ENCODE results near the gene KRTAP10-12. TPM values are rescaled to one million over a fixed set of nuclear protein-coding genes. Genes with fewer than 3 reads are reported as not detected.

Gene KRTAP10-12
- total RNA-seq, 1 experiment from 2014 or later: not detected

DNA sequence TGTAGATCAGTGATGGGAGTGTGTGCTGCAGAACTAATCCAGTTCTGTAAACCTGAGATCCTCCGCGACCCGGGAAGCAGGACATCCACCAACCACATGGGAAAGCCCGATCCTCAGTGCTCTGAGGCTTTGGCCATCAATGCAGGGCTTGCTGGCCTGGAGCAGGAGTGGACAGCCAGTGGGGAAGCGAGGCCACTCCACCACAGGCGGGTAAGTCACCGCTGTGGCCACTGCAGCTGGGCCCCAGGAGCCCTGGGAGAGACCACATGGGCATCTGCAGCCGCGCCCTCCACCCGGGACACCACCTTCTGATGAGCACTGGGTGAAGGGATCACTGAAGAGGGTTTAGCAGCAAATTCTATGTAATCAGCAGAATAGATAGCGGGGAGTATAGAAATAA lies 15.8 kb upstream of the KRTAP10-12 start (continued):
- TF ChIP-seq, protein P1, sequence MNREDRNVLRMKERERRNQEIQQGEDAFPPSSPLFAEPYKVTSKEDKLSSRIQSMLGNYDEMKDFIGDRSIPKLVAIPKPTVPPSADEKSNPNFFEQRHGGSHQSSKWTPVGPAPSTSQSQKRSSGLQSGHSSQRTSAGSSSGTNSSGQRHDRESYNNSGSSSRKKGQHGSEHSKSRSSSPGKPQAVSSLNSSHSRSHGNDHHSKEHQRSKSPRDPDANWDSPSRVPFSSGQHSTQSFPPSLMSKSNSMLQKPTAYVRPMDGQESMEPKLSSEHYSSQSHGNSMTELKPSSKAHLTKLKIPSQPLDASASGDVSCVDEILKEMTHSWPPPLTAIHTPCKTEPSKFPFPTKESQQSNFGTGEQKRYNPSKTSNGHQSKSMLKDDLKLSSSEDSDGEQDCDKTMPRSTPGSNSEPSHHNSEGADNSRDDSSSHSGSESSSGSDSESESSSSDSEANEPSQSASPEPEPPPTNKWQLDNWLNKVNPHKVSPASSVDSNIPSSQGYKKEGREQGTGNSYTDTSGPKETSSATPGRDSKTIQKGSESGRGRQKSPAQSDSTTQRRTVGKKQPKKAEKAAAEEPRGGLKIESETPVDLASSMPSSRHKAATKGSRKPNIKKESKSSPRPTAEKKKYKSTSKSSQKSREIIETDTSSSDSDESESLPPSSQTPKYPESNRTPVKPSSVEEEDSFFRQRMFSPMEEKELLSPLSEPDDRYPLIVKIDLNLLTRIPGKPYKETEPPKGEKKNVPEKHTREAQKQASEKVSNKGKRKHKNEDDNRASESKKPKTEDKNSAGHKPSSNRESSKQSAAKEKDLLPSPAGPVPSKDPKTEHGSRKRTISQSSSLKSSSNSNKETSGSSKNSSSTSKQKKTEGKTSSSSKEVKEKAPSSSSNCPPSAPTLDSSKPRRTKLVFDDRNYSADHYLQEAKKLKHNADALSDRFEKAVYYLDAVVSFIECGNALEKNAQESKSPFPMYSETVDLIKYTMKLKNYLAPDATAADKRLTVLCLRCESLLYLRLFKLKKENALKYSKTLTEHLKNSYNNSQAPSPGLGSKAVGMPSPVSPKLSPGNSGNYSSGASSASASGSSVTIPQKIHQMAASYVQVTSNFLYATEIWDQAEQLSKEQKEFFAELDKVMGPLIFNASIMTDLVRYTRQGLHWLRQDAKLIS (CRISPR knock-in tag; IDR thresholded peaks at IDR 0.05; ENCODE audit: borderline replicate concordance): no peak
- TF ChIP-seq, protein P2, sequence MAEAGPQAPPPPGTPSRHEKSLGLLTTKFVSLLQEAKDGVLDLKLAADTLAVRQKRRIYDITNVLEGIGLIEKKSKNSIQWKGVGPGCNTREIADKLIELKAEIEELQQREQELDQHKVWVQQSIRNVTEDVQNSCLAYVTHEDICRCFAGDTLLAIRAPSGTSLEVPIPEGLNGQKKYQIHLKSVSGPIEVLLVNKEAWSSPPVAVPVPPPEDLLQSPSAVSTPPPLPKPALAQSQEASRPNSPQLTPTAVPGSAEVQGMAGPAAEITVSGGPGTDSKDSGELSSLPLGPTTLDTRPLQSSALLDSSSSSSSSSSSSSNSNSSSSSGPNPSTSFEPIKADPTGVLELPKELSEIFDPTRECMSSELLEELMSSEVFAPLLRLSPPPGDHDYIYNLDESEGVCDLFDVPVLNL (CRISPR knock-in tag; IDR thresholded peaks at IDR 0.05; ENCODE audit: borderline replicate concordance, low read depth): no peak
- TF ChIP-seq, protein P3, sequence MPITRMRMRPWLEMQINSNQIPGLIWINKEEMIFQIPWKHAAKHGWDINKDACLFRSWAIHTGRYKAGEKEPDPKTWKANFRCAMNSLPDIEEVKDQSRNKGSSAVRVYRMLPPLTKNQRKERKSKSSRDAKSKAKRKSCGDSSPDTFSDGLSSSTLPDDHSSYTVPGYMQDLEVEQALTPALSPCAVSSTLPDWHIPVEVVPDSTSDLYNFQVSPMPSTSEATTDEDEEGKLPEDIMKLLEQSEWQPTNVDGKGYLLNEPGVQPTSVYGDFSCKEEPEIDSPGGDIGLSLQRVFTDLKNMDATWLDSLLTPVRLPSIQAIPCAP (CRISPR knock-in tag; IDR thresholded peaks at IDR 0.05): no peak
- no peak for TF ChIP-seq CREM (CRISPR knock-in tag; IDR thresholded peaks at IDR 0.05)

DNA sequence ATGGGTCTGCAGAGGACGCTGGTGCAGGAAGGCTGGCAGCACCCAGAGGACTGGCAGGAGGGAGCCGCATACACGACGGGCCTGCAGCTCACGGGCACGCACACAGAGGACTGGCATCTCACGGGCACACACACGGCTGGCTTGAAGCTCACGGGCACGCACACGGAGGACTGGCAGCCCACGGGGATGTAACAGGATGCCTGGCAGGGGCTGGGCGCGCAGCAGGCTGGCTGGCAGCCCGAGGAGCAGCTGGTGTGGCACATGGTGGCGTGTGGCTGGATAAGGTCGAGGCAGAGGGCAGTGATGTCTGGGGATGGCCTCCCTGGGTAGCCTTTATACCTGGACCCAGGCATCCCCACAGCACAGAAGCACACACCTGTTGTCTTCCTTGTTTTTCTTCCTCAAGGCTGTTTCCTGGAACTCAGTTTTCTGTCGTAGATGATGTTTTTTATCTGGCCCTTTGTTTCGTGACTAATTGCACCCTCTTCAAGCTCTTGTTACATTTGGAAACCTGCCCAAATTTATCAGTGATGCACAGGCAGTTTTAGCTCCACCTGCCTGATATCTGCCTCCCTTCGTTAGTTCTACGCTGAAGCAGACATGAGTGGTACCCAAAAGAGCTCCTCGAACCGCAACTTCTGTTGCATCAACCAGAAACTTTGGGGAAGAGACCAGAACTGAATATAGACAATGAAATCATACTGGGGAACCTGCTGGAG lies 15.0 kb upstream of the KRTAP10-12 start, which contains the start of gene KRTAP12-1:
Gene KRTAP12-1, minus strand, starts transcription at position 303 of the 719 bp plus-strand sequence. Its CDS starts 40 bp downstream, at position 263.
- Mint-ChIP-seq H3K4me1 (peaks cover 9% of the 10 kb centered on the region), H3K27me3 (ENCODE audit: low read depth) (peaks cover 6% of the 10 kb centered on the region; the same call in 1 of the 2 replicates), H3K9me3 (no peaks in the 10 kb centered on the region), H3K4me3 (no peak within 1 kb of the TSS), H3K36me3 (no peaks in the 10 kb centered on the region), H3K27ac (no peak within 1 kb of the TSS)
- CTCF ChIA-PET: no interaction called here
- POLR2A ChIA-PET: no interaction called here
- DNase-seq (ENCODE audit: low spot score) (no peak), ATAC-seq (no peak)
- TF ChIP-seq TEAD4 (CRISPR knock-in tag; IDR thresholded peaks at IDR 0.05): no peak
- no peak for TF ChIP-seq ZBTB21 (CRISPR knock-in tag; IDR thresholded peaks at IDR 0.05; ENCODE audit: borderline replicate concordance)
- no peak for TF ChIP-seq FOXP1 (CRISPR knock-in tag; IDR thresholded peaks at IDR 0.05; ENCODE audit: borderline replicate concordance)

DNA sequence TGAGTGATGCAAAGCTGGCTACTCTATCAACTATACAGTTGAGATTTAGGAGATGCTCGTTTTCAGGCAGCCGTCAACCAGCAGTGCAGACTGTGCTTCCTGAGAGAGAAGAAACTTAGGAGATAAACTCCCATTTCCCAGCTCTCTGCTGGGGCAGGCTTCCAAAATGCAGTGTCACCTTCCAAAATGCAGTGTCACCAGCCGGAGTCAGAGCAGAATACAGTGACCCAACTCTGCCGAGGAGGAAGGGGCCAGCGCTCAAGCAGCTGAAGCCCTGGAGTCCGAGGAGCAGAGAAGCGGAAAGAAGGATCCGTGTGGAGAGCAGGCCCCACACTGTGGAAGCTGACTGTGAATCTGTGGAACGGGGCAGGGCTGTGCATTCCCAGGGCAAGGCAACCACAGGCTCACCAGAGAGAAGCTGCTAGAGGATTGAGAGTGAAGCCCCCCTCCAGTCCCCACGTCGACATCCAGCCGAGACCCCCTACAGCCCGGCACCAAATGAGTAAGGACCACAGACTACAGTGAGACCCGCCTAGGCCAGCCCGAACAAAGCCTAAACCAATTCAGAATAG lies 14.3 kb upstream of the KRTAP10-12 start:
- H3K27me3 Mint-ChIP-seq (ENCODE audit: low read depth): peaks cover 6% of the 10 kb centered on the region; the same call in 1 of the 2 replicates
- H3K9me3 Mint-ChIP-seq: no peaks in the 10 kb centered on the region
- H3K4me1 Mint-ChIP-seq: peaks cover 16% of the 10 kb centered on the region
- CTCF ChIA-PET: no interaction called here
- H3K27ac Mint-ChIP-seq: no peak overlapping the region
- 0 out of 2 replicates have a peak, but pooled peaks have one; percentile 15 for TF ChIP-seq ZNF121 (CRISPR knock-in tag; IDR thresholded peaks at IDR 0.05)
- TF ChIP-seq, protein P4, sequence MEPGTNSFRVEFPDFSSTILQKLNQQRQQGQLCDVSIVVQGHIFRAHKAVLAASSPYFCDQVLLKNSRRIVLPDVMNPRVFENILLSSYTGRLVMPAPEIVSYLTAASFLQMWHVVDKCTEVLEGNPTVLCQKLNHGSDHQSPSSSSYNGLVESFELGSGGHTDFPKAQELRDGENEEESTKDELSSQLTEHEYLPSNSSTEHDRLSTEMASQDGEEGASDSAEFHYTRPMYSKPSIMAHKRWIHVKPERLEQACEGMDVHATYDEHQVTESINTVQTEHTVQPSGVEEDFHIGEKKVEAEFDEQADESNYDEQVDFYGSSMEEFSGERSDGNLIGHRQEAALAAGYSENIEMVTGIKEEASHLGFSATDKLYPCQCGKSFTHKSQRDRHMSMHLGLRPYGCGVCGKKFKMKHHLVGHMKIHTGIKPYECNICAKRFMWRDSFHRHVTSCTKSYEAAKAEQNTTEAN (CRISPR knock-in tag; IDR thresholded peaks at IDR 0.05): no peak
- ATAC-seq (no peak), DNase-seq (ENCODE audit: low spot score) (no peak)
- POLR2A ChIA-PET: no interaction called here
- H3K36me3 Mint-ChIP-seq: no peaks in the 10 kb centered on the region
- no peak overlapping the region for H3K4me3 Mint-ChIP-seq

DNA sequence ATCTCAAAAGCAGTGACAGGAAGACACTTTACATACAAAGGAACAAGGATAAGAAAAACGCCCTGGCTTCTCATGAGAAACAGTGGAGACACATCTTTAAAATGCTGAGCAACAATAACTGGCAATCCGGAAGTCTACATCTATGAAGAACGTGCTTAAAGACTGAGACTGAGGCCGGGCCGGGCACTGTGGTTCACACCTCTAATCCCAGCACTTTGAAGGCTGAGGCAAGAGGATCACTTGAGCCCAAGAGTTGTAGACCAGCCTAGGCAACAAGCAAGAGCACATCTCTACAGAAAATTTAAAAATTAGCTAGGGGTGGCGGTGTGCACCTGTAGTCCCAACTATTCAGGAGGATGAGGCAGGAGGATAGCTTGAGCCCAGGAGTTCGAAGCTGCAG lies 12.9 kb upstream of the KRTAP10-12 start:
- H3K27me3 Mint-ChIP-seq (ENCODE audit: low read depth): peaks cover 6% of the 10 kb centered on the region; the same call in 1 of the 2 replicates
- ATAC-seq (no peak), DNase-seq (ENCODE audit: low spot score) (no peak)
- TF ChIP-seq ETV6 (CRISPR knock-in tag; IDR thresholded peaks at IDR 0.05) (no peak), RORB (CRISPR knock-in tag; IDR thresholded peaks at IDR 0.05) (no peak), ZNF416 (CRISPR knock-in tag; IDR thresholded peaks at IDR 0.05) (no peak), TP53 (CRISPR knock-in tag; IDR thresholded peaks at IDR 0.05) (no peak)
- TF ChIP-seq, protein P5, sequence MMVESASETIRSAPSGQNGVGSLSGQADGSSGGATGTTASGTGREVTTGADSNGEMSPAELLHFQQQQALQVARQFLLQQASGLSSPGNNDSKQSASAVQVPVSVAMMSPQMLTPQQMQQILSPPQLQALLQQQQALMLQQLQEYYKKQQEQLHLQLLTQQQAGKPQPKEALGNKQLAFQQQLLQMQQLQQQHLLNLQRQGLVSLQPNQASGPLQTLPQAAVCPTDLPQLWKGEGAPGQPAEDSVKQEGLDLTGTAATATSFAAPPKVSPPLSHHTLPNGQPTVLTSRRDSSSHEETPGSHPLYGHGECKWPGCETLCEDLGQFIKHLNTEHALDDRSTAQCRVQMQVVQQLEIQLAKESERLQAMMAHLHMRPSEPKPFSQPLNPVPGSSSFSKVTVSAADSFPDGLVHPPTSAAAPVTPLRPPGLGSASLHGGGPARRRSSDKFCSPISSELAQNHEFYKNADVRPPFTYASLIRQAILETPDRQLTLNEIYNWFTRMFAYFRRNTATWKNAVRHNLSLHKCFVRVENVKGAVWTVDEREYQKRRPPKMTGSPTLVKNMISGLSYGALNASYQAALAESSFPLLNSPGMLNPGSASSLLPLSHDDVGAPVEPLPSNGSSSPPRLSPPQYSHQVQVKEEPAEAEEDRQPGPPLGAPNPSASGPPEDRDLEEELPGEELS (CRISPR knock-in tag; IDR thresholded peaks at IDR 0.05): no peak
- TF ChIP-seq, protein P6, sequence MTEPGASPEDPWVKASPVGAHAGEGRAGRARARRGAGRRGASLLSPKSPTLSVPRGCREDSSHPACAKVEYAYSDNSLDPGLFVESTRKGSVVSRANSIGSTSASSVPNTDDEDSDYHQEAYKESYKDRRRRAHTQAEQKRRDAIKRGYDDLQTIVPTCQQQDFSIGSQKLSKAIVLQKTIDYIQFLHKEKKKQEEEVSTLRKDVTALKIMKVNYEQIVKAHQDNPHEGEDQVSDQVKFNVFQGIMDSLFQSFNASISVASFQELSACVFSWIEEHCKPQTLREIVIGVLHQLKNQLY (CRISPR knock-in tag; IDR thresholded peaks at IDR 0.05): no peak
- ChIA-PET POLR2A (no interaction called here), CTCF (no interaction called here)
- H3K36me3 Mint-ChIP-seq: no peaks in the 10 kb centered on the region
- no peaks in the 10 kb centered on the region for H3K9me3 Mint-ChIP-seq
- peaks cover 21% of the 10 kb centered on the region for H3K4me1 Mint-ChIP-seq
- H3K27ac Mint-ChIP-seq: no peak overlapping the region
- no peak overlapping the region for H3K4me3 Mint-ChIP-seq
